A549 treated with CpdA at 1 μM for 4 hours (cell line): ENCODE measurements around the gene SLC25A45. TPM values are rescaled to one million over a fixed set of nuclear protein-coding genes. Genes with fewer than 3 reads are reported as not detected.

Source experiments
- total RNA-seq: library from RNA; stranded (reverse); fragments of 200-300 nt; extraction: Qiagen RNA extraction; gene quantifications from 5 replicates; pipeline ENCODE4 v1.2.3, GENCODE V29; 2022; ENCODE audit warnings: low read depth

The SLC25A45 gene, protein sequence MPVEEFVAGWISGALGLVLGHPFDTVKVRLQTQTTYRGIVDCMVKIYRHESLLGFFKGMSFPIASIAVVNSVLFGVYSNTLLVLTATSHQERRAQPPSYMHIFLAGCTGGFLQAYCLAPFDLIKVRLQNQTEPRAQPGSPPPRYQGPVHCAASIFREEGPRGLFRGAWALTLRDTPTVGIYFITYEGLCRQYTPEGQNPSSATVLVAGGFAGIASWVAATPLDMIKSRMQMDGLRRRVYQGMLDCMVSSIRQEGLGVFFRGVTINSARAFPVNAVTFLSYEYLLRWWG
- 9.9 to 13.7 TPM (median 10.5 TPM) in 5 replicates for total RNA-seq

DNA sequence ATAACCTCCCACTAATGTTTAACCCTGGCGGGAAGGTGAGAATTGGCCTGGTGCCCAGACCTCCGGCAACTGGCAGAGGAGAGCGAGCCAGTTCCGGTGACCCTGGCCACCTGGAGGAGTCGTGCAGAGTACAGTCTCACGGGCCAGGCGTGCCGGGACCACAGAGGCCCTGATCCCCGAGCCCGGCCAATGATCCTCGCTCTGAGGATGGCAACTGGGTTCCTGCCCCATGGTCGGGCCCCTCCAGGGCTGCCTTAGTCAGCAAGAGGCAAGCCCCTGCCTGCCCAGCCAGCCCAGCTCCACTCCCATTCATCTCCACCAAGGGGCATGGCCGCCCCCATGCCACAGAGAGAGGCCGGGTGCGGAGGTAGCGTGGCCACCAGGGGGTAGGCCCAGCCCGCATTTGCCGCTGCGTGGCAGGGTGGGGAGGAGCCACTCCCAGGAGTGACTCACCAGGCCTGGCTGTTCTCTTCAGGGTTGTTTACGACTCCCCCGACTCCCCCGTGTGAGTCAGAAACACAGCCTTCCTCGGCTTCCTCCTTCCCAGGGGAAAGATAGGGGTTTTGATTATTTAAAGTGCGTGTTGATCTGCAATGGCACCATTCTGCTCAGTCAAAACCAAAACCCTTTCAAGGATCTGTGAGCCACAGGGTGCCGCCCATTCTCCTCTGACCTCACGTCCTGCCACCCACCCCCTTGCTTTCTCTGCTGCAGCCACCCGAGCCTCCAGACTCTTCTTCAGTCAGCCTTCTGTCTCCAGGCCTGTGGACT lies at the start of gene SLC25A45:
TSS of gene SLC25A45 (minus strand) at position 614 of the 771 bp plus-strand sequence. CDS start 695 bp downstream, outside the sequence.

DNA sequence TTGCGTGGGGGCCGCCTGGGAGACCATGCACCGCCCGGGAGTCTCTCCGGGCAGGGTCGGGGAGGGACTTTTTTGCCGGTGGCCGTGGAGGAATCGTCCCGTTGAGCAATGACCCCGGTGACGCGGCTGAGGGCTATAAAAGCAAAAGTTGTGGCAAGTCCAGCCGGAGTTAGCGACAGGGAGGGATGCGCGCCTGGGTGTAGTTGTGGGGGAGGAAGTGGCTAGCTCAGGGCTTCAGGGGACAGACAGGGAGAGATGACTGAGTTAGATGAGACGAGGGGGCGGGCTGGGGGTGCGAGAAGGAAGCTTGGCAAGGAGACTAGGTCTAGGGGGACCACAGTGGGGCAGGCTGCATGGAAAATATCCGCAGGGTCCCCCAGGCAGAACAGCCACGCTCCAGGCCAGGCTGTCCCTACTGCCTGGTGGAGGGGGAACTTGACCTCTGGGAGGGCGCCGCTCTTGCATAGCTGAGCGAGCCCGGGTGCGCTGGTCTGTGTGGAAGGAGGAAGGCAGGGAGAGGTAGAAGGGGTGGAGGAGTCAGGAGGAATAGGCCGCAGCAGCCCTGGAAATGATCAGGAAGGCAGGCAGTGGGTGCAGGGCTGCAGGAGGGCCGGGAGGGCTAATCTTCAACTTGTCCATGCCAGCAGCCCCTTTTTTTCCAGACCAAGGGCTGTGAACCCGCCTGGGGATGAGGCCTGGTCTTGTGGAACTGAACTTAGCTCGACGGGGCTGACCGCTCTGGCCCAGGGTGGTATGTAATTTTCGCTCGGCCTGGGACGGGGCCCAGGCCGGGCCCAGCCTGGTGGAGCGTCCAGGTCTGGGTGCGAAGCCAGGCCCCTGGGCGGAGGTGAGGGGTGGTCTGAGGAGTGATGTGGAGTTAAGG lies 40.4 kb upstream of the SLC25A45 start, which contains the start of gene NEAT1:
TSS of gene NEAT1 (plus strand) at position 166 of the 883 bp plus-strand sequence.

GRCh38 chr11:65386307-65387140 lies 4.1 kb upstream of the SLC25A45 start, which contains the start of gene FRMD8:
Gene FRMD8, plus strand, starts transcription at chr11:65386637. Its CDS starts 400 bp downstream, at chr11:65387037.

GRCh38 chr11:65354265-65355012 lies 28.0 kb downstream of the SLC25A45 start, which contains the start of gene TIGD3:
Gene TIGD3, plus strand, starts transcription at chr11:65354751. Its CDS starts 1,058 bp downstream, at chr11:65355809.

Other genes starting within 250 kb of the SLC25A45 start
- 34.7 to 49.8 TPM (median 46.9 TPM) in 5 replicates for gene SYVN1, start 248.1 kb downstream of the SLC25A45 start, total RNA-seq
- not detected in 5 replicates for gene SPDYC, start 212.4 kb downstream of the SLC25A45 start, total RNA-seq
- 97.3 to 113 TPM (median 101 TPM) in 5 replicates for gene CAPN1, start 200.7 kb downstream of the SLC25A45 start, total RNA-seq
- 13.5 to 16.6 TPM (median 15.0 TPM) in 5 replicates for gene POLA2, start 120.7 kb downstream of the SLC25A45 start, total RNA-seq
- 13.5 to 17.6 TPM (median 14.3 TPM) in 5 replicates for gene CDC42EP2, start 67.8 kb downstream of the SLC25A45 start, total RNA-seq
- gene DPF2, start 48.8 kb downstream of the SLC25A45 start, total RNA-seq: 38.8 to 43.9 TPM (median 41.9 TPM) in 5 replicates
- gene TIGD3, start 27.9 kb downstream of the SLC25A45 start, total RNA-seq: 0.72 to 1.1 TPM (median 0.91 TPM) in 5 replicates
- 42.3 to 55.3 TPM (median 49.6 TPM) in 5 replicates for gene FRMD8, start 4.0 kb upstream of the SLC25A45 start, total RNA-seq
- gene NEAT1, start 40.2 kb upstream of the SLC25A45 start, total RNA-seq: 153 to 258 TPM (median 188 TPM) in 5 replicates
- 39.4 to 90.9 TPM (median 58.6 TPM) in 5 replicates for gene MALAT1, start 116.4 kb upstream of the SLC25A45 start, total RNA-seq
- 49.8 to 64.2 TPM (median 61.8 TPM) in 5 replicates for gene SCYL1, start 142.4 kb upstream of the SLC25A45 start, total RNA-seq
- gene LTBP3, start 175.7 kb upstream of the SLC25A45 start, total RNA-seq: 98.2 to 144 TPM (median 118 TPM) in 5 replicates
- 70.0 to 81.9 TPM (median 77.0 TPM) in 5 replicates for gene ZNRD2, start 187.8 kb upstream of the SLC25A45 start, total RNA-seq
- gene FAM89B, start 189.9 kb upstream of the SLC25A45 start, total RNA-seq: 25.5 to 56.2 TPM (median 53.5 TPM) in 5 replicates
- 30.8 to 48.3 TPM (median 46.0 TPM) in 5 replicates for gene EHBP1L1, start 193.4 kb upstream of the SLC25A45 start, total RNA-seq
- 0.45 to 1.1 TPM (median 0.59 TPM) in 5 replicates for gene KCNK7, start 213.2 kb upstream of the SLC25A45 start, total RNA-seq
- 36.8 to 60.0 TPM (median 53.5 TPM) in 5 replicates for gene MAP3K11, start 231.6 kb upstream of the SLC25A45 start, total RNA-seq
- gene PCNX3, start 233.1 kb upstream of the SLC25A45 start, total RNA-seq: 28.5 to 41.2 TPM (median 36.9 TPM) in 5 replicates